ENCODE measurements around the gene CCDC14.

Gene CCDC14

DNA sequence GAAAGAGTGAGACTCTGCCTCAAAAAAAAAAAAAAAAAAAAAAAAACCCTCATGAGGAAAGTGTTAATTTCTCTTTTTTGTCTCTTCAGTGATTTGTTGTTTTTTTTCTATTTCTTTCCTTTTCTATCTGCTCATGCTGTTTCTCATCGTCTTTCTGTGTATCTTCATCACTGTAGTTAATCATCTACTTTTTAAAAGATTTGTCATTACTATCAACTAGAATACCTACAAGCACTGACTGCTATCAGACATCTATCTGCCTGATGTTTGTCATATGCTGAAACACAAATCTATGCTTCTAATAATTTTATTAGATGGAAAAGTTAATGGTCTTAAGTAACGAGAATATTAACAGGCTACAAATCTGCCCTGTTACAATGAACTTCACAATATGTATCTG is 26.8 kb downstream of the CCDC14 start:
- Histone ChIP-seq H3K36me3 (ENCODE audit: insufficient read depth, low read length) (peaks cover 13% of the 10 kb centered on the region), H3K27me3 (ENCODE audit: control insufficient read depth, insufficient read depth, low read length) (no peaks in the 10 kb centered on the region), H3K4me2 (ENCODE audit: low read length) (no peak overlapping the region), H3K9me3 (replicated peaks; ENCODE audit: low read length) (no peaks in the 10 kb centered on the region), H3K9ac (ENCODE audit: low read depth, low read length) (no peak overlapping the region), H3K4me1 (ENCODE audit: control insufficient read depth, insufficient read depth, low read length) (no peaks in the 10 kb centered on the region), H3K4me3 (ENCODE audit: low read length) (no peak overlapping the region)

GRCh38 chr3:123930445-123930844 is 30.6 kb downstream of the CCDC14 start:
- no peak overlapping the region for H3K4me3 ChIP-seq (ENCODE audit: low read length)
- H3K9me3 ChIP-seq (replicated peaks; ENCODE audit: low read length), result no peaks in the 10 kb centered on the region
- H3K36me3 ChIP-seq (ENCODE audit: insufficient read depth, low read length), result peaks cover 16% of the 10 kb centered on the region
- no peaks in the 10 kb centered on the region for H3K4me1 ChIP-seq (ENCODE audit: control insufficient read depth, insufficient read depth, low read length)
- H3K9ac ChIP-seq (ENCODE audit: low read depth, low read length), result no peak overlapping the region
- no peak overlapping the region for H3K4me2 ChIP-seq (ENCODE audit: low read length)
- no peaks in the 10 kb centered on the region for H3K27me3 ChIP-seq (ENCODE audit: control insufficient read depth, insufficient read depth, low read length)

DNA sequence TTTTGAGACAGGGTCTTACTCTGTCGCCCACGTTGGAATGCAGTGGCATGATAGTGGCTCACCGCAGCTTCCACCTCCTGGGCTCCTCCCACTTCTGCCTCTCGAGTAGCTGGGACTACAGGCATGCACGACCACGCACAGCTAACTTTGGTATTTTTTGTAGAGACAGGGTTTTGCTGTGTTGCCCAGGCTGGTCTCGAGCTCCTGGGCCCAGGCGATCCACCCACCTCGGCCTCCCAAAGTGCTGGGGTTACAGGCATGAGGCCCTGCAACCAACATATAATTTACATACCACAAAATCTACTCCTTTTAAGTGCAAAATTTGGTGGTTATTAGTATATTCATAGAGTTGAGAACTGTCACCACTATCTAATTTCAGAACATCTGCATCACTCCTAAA is 31.7 kb downstream of the CCDC14 start:
- H3K4me1 ChIP-seq (ENCODE audit: control insufficient read depth, insufficient read depth, low read length), result no peaks in the 10 kb centered on the region
- H3K4me2 ChIP-seq (ENCODE audit: low read length), result no peak overlapping the region
- H3K36me3 ChIP-seq (ENCODE audit: insufficient read depth, low read length), result peaks cover 16% of the 10 kb centered on the region
- H3K4me3 ChIP-seq (ENCODE audit: low read length), result no peak overlapping the region
- H3K9ac ChIP-seq (ENCODE audit: low read depth, low read length), result no peak overlapping the region
- H3K27me3 ChIP-seq (ENCODE audit: control insufficient read depth, insufficient read depth, low read length), result no peaks in the 10 kb centered on the region
- H3K9me3 ChIP-seq (replicated peaks; ENCODE audit: low read length), result no peaks in the 10 kb centered on the region

GRCh38 chr3:123926396-123926795 is 34.6 kb downstream of the CCDC14 start:
- no peak overlapping the region for H3K9ac ChIP-seq (ENCODE audit: low read depth, low read length)
- H3K27me3 ChIP-seq (ENCODE audit: control insufficient read depth, insufficient read depth, low read length), result no peaks in the 10 kb centered on the region
- H3K4me3 ChIP-seq (ENCODE audit: low read length), result no peak overlapping the region
- H3K4me2 ChIP-seq (ENCODE audit: low read length), result no peak overlapping the region
- H3K9me3 ChIP-seq (replicated peaks; ENCODE audit: low read length), result no peaks in the 10 kb centered on the region
- peaks cover 21% of the 10 kb centered on the region for H3K36me3 ChIP-seq (ENCODE audit: insufficient read depth, low read length)
- H3K4me1 ChIP-seq (ENCODE audit: control insufficient read depth, insufficient read depth, low read length), result no peaks in the 10 kb centered on the region

GRCh38 chr3:123920868-123921267 is 40.2 kb downstream of the CCDC14 start:
- H3K9ac ChIP-seq (ENCODE audit: low read depth, low read length), result no peak overlapping the region
- H3K36me3 ChIP-seq (ENCODE audit: insufficient read depth, low read length), result peaks cover 35% of the 10 kb centered on the region
- no peak overlapping the region for H3K4me3 ChIP-seq (ENCODE audit: low read length)
- H3K9me3 ChIP-seq (replicated peaks; ENCODE audit: low read length), result no peaks in the 10 kb centered on the region
- H3K4me2 ChIP-seq (ENCODE audit: low read length), result no peak overlapping the region
- no peaks in the 10 kb centered on the region for H3K27me3 ChIP-seq (ENCODE audit: control insufficient read depth, insufficient read depth, low read length)
- H3K4me1 ChIP-seq (ENCODE audit: control insufficient read depth, insufficient read depth, low read length), result no peaks in the 10 kb centered on the region

- Histone ChIP-seq H3K9me3 (replicated peaks; ENCODE audit: low read length) (no peaks in the 10 kb centered on the region), H3K4me1 (ENCODE audit: control insufficient read depth, insufficient read depth, low read length) (no peaks in the 10 kb centered on the region), H3K4me2 (ENCODE audit: low read length) (no peak overlapping the region), H3K9ac (ENCODE audit: low read depth, low read length) (no peak overlapping the region), H3K36me3 (ENCODE audit: insufficient read depth, low read length) (peaks cover 32% of the 10 kb centered on the region), H3K4me3 (ENCODE audit: low read length) (no peak overlapping the region), H3K27me3 (ENCODE audit: control insufficient read depth, insufficient read depth, low read length) (no peaks in the 10 kb centered on the region)
Measured at GRCh38 chr3:123920383-123920782, 40.6 kb downstream of the CCDC14 start.

DNA sequence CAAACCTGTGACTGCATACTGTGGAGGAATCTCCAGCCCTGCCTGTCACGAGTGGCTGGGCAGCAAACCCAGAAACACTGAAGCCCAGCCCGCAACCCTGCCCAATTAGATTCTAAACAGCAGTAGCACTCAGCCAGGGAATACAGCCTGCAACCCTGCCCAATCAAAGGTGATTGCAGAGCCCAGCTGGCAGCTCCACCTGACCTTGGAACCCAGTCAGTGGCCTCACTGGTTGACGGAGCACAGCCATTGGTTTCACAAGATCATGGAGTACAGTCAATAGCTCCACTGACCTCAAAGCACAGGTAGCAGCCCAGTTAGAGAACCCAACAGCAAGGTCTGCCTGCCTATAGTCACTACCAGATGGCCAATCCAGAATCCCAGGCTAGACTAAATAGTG is 41.7 kb downstream of the CCDC14 start:
- H3K27me3 ChIP-seq (ENCODE audit: control insufficient read depth, insufficient read depth, low read length), result no peaks in the 10 kb centered on the region
- peaks cover 37% of the 10 kb centered on the region for H3K36me3 ChIP-seq (ENCODE audit: insufficient read depth, low read length)
- H3K9me3 ChIP-seq (replicated peaks; ENCODE audit: low read length), result no peaks in the 10 kb centered on the region
- H3K4me1 ChIP-seq (ENCODE audit: control insufficient read depth, insufficient read depth, low read length), result no peaks in the 10 kb centered on the region
- H3K4me2 ChIP-seq (ENCODE audit: low read length), result no peak overlapping the region
- no peak overlapping the region for H3K9ac ChIP-seq (ENCODE audit: low read depth, low read length)
- no peak overlapping the region for H3K4me3 ChIP-seq (ENCODE audit: low read length)

DNA sequence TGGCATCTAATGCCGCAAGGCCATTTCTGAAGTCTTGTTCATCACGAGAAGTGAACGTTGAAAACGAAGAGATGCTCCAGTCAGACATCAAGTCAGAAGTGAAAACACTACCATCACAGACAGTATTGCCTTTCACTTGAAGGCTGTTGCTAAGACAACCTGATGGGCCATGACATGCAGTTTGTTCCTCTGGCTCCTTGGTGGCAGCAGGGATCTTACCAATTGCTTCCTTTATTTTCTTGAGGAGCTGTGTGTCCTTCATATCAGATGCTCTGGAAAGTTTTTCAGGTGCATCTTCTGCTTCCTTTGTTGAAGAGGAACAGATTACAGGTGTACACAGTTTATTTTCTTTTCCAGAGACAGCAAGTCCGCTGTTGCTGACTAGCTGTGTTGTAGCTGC is 46.2 kb downstream of the CCDC14 start:
- no peaks in the 10 kb centered on the region for H3K9me3 ChIP-seq (replicated peaks; ENCODE audit: low read length)
- H3K9ac ChIP-seq (ENCODE audit: low read depth, low read length), result no peak overlapping the region
- no peak overlapping the region for H3K4me2 ChIP-seq (ENCODE audit: low read length)
- no peak overlapping the region for H3K4me3 ChIP-seq (ENCODE audit: low read length)
- no peaks in the 10 kb centered on the region for H3K4me1 ChIP-seq (ENCODE audit: control insufficient read depth, insufficient read depth, low read length)
- no peaks in the 10 kb centered on the region for H3K27me3 ChIP-seq (ENCODE audit: control insufficient read depth, insufficient read depth, low read length)
- H3K36me3 ChIP-seq (ENCODE audit: insufficient read depth, low read length), result peaks cover 18% of the 10 kb centered on the region

DNA sequence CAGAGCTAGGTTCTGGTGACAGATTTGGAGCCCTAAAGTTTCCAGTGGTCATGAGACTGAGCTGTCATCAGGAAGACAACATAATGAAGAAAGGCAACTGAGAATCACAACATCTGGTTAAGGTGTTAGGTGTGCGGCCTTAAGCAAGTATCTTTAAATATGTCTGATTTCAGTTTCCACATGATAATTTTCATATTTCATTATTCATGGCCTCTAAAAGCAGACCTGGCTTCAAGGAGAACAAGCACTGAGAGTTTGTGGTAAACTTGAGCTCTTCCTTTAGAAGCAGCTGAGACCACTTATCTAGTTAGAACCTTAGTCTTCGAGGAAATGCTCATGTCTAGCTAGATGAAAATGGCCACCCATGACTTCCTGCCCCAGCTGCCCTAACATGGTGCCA is 51.2 kb downstream of the CCDC14 start:
- no peaks in the 10 kb centered on the region for H3K27me3 ChIP-seq (ENCODE audit: control insufficient read depth, insufficient read depth, low read length)
- H3K4me1 ChIP-seq (ENCODE audit: control insufficient read depth, insufficient read depth, low read length), result no peaks in the 10 kb centered on the region
- H3K36me3 ChIP-seq (ENCODE audit: insufficient read depth, low read length), result peaks cover 2% of the 10 kb centered on the region
- no peak overlapping the region for H3K4me3 ChIP-seq (ENCODE audit: low read length)
- no peak overlapping the region for H3K9ac ChIP-seq (ENCODE audit: low read depth, low read length)
- H3K9me3 ChIP-seq (replicated peaks; ENCODE audit: low read length), result no peaks in the 10 kb centered on the region
- H3K4me2 ChIP-seq (ENCODE audit: low read length), result no peak overlapping the region

- no peak overlapping the region for H3K9ac ChIP-seq (ENCODE audit: low read depth, low read length)
- no peak overlapping the region for H3K4me3 ChIP-seq (ENCODE audit: low read length)
- no peaks in the 10 kb centered on the region for H3K27me3 ChIP-seq (ENCODE audit: control insufficient read depth, insufficient read depth, low read length)
- H3K4me2 ChIP-seq (ENCODE audit: low read length), result no peak overlapping the region
- no peaks in the 10 kb centered on the region for H3K4me1 ChIP-seq (ENCODE audit: control insufficient read depth, insufficient read depth, low read length)
- no peaks in the 10 kb centered on the region for H3K9me3 ChIP-seq (replicated peaks; ENCODE audit: low read length)
- no peaks in the 10 kb centered on the region for H3K36me3 ChIP-seq (ENCODE audit: insufficient read depth, low read length)
Measured at GRCh38 chr3:123907720-123908119, 53.3 kb downstream of the CCDC14 start.

- H3K4me3 ChIP-seq (ENCODE audit: low read length), result no peak overlapping the region
- no peak overlapping the region for H3K9ac ChIP-seq (ENCODE audit: low read depth, low read length)
Measured at GRCh38 chr3:123899300-123899865, 61.6 kb downstream of the CCDC14 start.

DNA sequence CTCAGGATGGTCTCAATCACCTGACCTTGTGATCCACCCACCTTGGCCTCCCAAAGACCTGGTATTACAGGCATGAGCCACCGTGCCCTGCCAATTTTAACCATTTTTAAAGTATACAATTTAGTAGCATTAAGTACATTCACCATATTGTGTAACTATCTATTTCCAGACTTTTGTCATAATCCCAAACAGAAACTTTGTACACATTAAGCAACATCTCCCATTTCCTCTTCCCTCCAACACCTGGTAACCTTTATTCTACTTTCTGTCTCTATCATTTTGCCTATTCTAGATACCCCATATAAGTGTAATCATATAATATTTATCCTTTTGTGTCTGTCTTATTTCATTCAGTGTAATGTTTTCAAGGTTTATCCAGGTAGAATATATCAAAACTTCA is 68.0 kb downstream of the CCDC14 start:
- no peak overlapping the region for H3K9ac ChIP-seq (ENCODE audit: low read depth, low read length)
- H3K4me2 ChIP-seq (ENCODE audit: low read length), result no peak overlapping the region

More at GRCh38 chr3:123899300-123899865, 61.6 kb downstream of the CCDC14 start:
- Histone ChIP-seq H3K4me1 (ENCODE audit: control insufficient read depth, insufficient read depth, low read length) (no peaks in the 10 kb centered on the region), H3K27me3 (ENCODE audit: control insufficient read depth, insufficient read depth, low read length) (no peaks in the 10 kb centered on the region), H3K36me3 (ENCODE audit: insufficient read depth, low read length) (no peaks in the 10 kb centered on the region), H3K9me3 (replicated peaks; ENCODE audit: low read length) (no peaks in the 10 kb centered on the region), H3K4me2 (ENCODE audit: low read length) (no peak overlapping the region)

More for the DNA sequence above, 68.0 kb downstream of the CCDC14 start:
- H3K4me3 ChIP-seq (ENCODE audit: low read length), result no peak overlapping the region
- H3K27me3 ChIP-seq (ENCODE audit: control insufficient read depth, insufficient read depth, low read length), result no peaks in the 10 kb centered on the region
- H3K36me3 ChIP-seq (ENCODE audit: insufficient read depth, low read length), result no peaks in the 10 kb centered on the region
- peaks cover 5% of the 10 kb centered on the region for H3K9me3 ChIP-seq (replicated peaks; ENCODE audit: low read length)
- H3K4me1 ChIP-seq (ENCODE audit: control insufficient read depth, insufficient read depth, low read length), result no peaks in the 10 kb centered on the region

Measured in skeletal muscle satellite cell (primary cell).